ENCODE data around the gene LAPTM5. TPM values are rescaled to one million over a fixed set of nuclear protein-coding genes. Genes with fewer than 3 reads are reported as not detected.

LAPTM5 gene
- total and polyA plus RNA-seq, 10 donors, result 419 to 747 (median 577) TPM

DNA sequence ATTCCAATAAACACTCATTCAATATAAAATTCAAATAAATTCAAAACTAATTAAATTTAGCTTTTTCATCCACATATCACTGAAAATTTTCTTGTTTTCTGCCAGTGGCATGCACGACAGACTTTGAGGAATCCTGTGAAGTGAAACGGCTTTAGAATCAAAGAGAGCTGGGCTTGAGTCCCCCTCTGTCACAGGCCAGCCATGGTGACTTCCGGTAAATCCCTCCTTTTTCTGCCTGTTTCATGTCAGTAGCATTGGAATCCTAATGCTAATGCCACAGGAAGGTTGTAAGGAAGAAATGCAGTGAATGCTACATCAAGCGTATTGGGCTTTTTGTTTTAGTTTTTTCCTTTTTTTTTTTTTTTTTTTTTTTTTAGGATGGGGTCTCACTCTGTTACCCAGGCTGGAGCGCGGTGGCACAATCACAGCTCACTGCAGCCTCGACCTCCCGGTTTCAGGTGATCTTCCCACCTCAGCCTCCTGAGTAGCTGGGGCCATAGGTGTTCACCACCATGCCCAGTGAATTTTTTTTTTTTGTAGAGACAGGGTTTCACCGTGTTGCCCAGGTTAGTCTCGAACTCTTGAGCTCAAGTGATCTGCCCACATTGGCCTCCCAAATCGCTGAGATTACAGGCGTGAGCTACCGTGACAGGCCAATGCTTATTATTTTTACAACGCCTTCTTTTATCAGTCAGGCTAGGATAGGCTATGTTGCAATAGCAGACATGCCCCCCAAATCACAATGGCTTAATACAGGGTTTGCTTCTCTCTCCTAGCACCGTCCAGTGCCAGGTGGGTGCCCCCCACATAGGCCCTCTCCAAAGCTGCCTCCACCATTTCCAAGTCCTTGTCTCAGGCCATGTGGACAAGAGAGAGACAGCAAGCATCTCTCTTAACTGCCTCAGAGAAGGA, 30.5 kb downstream of the LAPTM5 start:
- Histone ChIP-seq H3K4me1 (peaks cover 17 to 67% (median 41%) of the 10 kb centered on the region in 6 donors), H3K27me3 (replicated peaks in 1 of 7) (no peaks in the 10 kb centered on the region), H3K27ac (peak overlapping the region in 1 of 8 donors; percentile 6), H3K36me3 (peaks cover 0 to 54% (median 14%) of the 10 kb centered on the region in 6 donors), H3K9me3 (no peaks in the 10 kb centered on the region), H3K4me3 (no peak overlapping the region)
- intact Hi-C loops (cut with DNase I; ENCODE audit: low total_unique reads), result loop anchor here (10.0 kb wide), 1 partner anchor 188 kb away; no protein-coding TSS in a partner anchor
- TF ChIP-seq POLR2AphosphoS5 (IDR thresholded peaks at IDR 0.05), result no peak
- no peak for TF ChIP-seq CTCF (IDR thresholded peaks at IDR 0.05 in 8 of 11, conservative IDR thresholded peaks at IDR 0.05 in 3 of 11)
- TF ChIP-seq POLR2A (IDR thresholded peaks at IDR 0.05), result no peak
- DNase-seq, result no peak
- 90 to 91% (median 90%) methylated on average over 15 of the region's 15 CpGs for WGBS, 5 donors

DNA sequence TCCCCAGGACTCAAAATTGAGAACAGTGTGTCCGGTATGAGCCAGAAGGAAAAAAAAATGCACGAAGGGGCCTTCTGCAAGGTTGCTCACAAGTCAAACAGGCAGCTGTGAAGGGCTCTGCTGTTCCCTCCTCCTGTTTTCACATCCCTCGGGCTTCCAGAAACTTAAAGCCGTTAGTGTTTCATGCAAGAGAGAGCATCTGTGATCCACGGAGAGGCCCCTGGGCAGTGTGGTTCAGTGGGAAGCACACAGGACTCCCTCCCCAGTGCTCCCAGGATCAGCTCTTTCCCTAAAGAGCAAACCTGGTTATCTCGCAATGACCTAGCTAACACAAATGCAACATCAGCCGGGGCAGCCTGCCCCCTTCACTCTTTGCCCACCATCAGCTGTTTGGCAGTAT, 31.3 kb downstream of the LAPTM5 start:
- Histone ChIP-seq H3K9me3 (no peaks in the 10 kb centered on the region), H3K27ac (no peak overlapping the region), H3K4me1 (peaks cover 14 to 67% (median 37%) of the 10 kb centered on the region in 6 donors), H3K27me3 (replicated peaks in 1 of 7) (no peaks in the 10 kb centered on the region), H3K36me3 (peaks cover 0 to 62% (median 17%) of the 10 kb centered on the region in 6 donors), H3K4me3 (no peak overlapping the region)
- no peak for DNase-seq
- intact Hi-C loops (cut with DNase I; ENCODE audit: low total_unique reads), result loop anchor here (10.0 kb wide), 1 partner anchor 189 kb away; no protein-coding TSS in a partner anchor
- 84 to 91% (median 89%) methylated on average over 7 of the region's 7 CpGs for WGBS, 5 donors
- TF ChIP-seq CTCF (IDR thresholded peaks at IDR 0.05 in 8 of 11, conservative IDR thresholded peaks at IDR 0.05 in 3 of 11), result no peak

DNA sequence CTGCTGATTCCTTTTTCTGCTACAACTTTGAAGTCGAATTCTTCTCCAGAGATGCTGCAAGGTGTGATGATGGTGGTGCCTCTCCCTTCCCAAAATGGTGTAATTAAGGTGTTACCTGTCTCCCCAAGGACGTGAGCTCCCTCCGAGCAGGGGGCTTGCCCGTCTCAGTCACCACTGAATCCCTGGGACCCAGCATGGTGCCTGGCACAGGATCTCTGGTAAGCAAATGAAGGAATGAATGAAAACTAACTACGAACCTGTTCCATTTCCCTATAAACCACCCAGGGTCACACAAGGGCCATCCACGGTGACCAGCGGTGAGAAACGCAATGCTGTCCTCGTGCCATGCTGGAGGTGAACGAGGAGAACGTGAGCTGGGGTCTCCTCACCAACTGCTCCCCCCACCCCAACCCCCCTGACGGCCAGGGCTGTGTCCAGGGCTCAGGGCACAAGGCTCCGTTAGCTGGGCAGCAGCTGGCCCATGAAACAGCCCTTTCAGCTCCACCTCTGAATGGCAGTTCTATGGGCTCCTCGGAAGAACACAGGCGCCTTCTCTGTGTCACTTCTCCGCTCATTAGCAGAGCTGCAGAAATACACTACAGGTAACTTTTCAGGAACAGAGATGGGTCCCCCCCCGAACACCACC, 32.0 kb downstream of the LAPTM5 start:
- TF ChIP-seq POLR2A (IDR thresholded peaks at IDR 0.05) (no peak), CTCF (IDR thresholded peaks at IDR 0.05 in 8 of 11, conservative IDR thresholded peaks at IDR 0.05 in 3 of 11) (no peak), POLR2AphosphoS5 (IDR thresholded peaks at IDR 0.05) (no peak)
- Histone ChIP-seq H3K27ac (no peak overlapping the region), H3K27me3 (replicated peaks in 1 of 7) (no peaks in the 10 kb centered on the region), H3K4me3 (no peak overlapping the region), H3K36me3 (peaks cover 0 to 62% (median 17%) of the 10 kb centered on the region in 6 donors), H3K9me3 (no peaks in the 10 kb centered on the region), H3K4me1 (peaks cover 9 to 67% (median 36%) of the 10 kb centered on the region in 6 donors)
- no peak for DNase-seq
- intact Hi-C loops (cut with DNase I; ENCODE audit: low total_unique reads), result loop anchor here (10.0 kb wide), 1 partner anchor 189 kb away; no protein-coding TSS in a partner anchor
- 90 to 96% (median 91%) methylated on average over 16 to 17 of the region's 17 CpGs for WGBS, 5 donors

Measured in spleen (tissue), 11 donors.